HepG2 (cell line): Measurements from ENCODE around the gene NECTIN2. TPM values are rescaled to one million over a fixed set of nuclear protein-coding genes. Genes with fewer than 3 reads are reported as not detected.

Experiments used
- KLF12 ChIP-seq: sonication (generic); formaldehyde crosslinking; IDR thresholded peaks from 2 replicates; pipeline ENCODE4 v1.4.0; 2020; ENCODE audit warnings: missing genetic modification reagents, borderline replicate concordance
- MIER3 ChIP-seq: IDR thresholded peaks from 2 replicates; pipeline ENCODE4 v1.6.1; 2016; ENCODE audit warnings: missing compliant biosample characterization, borderline replicate concordance
- NR2F6 ChIP-seq, 2 experiments: IDR thresholded peaks; 2 replicates each; pipeline ENCODE4 v1.6.1; 2016; ENCODE audit warnings: antibody characterized with exemption in 1 of 2, mild to moderate bottlenecking in 1 of 2
- SMAD1 ChIP-seq: sonication (generic); formaldehyde crosslinking; IDR thresholded peaks from 2 replicates; pipeline ENCODE4 v1.4.0; 2020; ENCODE audit warnings: missing genetic modification reagents, low read depth, mild to moderate bottlenecking, borderline replicate concordance
- SNRNP70 ChIP-seq: fragments of 200-400 bp; formaldehyde crosslinking; IDR thresholded peaks from 2 replicates; pipeline ENCODE4 v1.6.1; 2017; ENCODE audit warnings: mild to moderate bottlenecking, low read depth, low read length, moderate library complexity
- TOPORS ChIP-seq: sonication (generic); formaldehyde crosslinking; IDR thresholded peaks from 2 replicates; pipeline ENCODE4 v1.8.0; 2023; ENCODE audit warnings: mild to moderate bottlenecking, missing genetic modification reagents
- ZKSCAN8 ChIP-seq: IDR thresholded peaks from 2 replicates; pipeline ENCODE4 v1.6.1; 2016; ENCODE audit warnings: borderline replicate concordance, missing genetic modification reagents, missing compliant biosample characterization
- ZNF225 ChIP-seq: sonication (generic); formaldehyde crosslinking; IDR thresholded peaks from 2 replicates; pipeline ENCODE4 v1.4.0; 2020; ENCODE audit warnings: mild to moderate bottlenecking, missing genetic modification reagents
- ZNF468 ChIP-seq: sonication (generic); formaldehyde crosslinking; IDR thresholded peaks from 2 replicates; pipeline ENCODE4 v1.8.0; 2022; ENCODE audit warnings: mild to moderate bottlenecking, moderate library complexity, missing genetic modification reagents
- polyA plus RNA-seq, 8 experiments: library from polyadenylated mRNA; depleted of rRNA in 3 of 8; stranded (reverse) in 7 of 8; unstranded in 1 of 8; fragments of >200 nt; fragmentation: Illumina TruSeq in 4 of 8; extraction: Trizol in 4 of 8; gene quantifications; 2 replicates each; pipeline versions ENCODE4 v1.2.1 to v1.2.3, GENCODE V29; 2011 to 2016; ENCODE audit warnings: low read depth in 4 of 8, missing spikeins in 1 of 8, mixed read lengths in 1 of 8; ENCODE audit not compliant: insufficient read depth in 1 of 8
- total RNA-seq, 5 experiments: library from RNA; depleted of rRNA; stranded (reverse); fragments of >200 nt; fragmentation: Illumina TruSeq; extraction: Trizol; gene quantifications; 2 replicates each; pipeline ENCODE4 v1.2.3, GENCODE V29; 2016; ENCODE audit warnings: low read depth in 1 of 5
- TF ChIP-seq, protein P1 (sequence below): sonication (generic); formaldehyde crosslinking; IDR thresholded peaks from 2 replicates; pipeline ENCODE4 v1.8.0; 2022; ENCODE audit warnings: missing genetic modification reagents, mild to moderate bottlenecking, moderate library complexity, borderline replicate concordance
- TF ChIP-seq, protein P2 (sequence below): sonication (generic); formaldehyde crosslinking; conservative IDR thresholded peaks from 2 replicates; pipeline ENCODE4 v1.4.0; 2020; ENCODE audit warnings: mild to moderate bottlenecking, missing genetic modification reagents, moderate library complexity
- TF ChIP-seq, protein P3 (sequence below): sonication (generic); formaldehyde crosslinking; IDR thresholded peaks from 2 replicates; pipeline ENCODE4 v1.8.1; 2022; ENCODE audit warnings: low read depth, mild to moderate bottlenecking, missing genetic modification reagents
- TF ChIP-seq, protein P4 (sequence below): sonication (generic); formaldehyde crosslinking; IDR thresholded peaks from 2 replicates; pipeline ENCODE4 v1.4.0; 2020; ENCODE audit warnings: missing genetic modification reagents
- TF ChIP-seq, protein P5 (sequence below): sonication (generic); formaldehyde crosslinking; IDR thresholded peaks from 2 replicates; pipeline ENCODE4 v1.5.0; 2020; ENCODE audit warnings: mild to moderate bottlenecking, missing genetic modification reagents

The NECTIN2 gene
- total and polyA plus RNA-seq, 2 of the 13 experiments (the other 11 are each of a cell fraction or from before 2014, with no cell fraction given), result 75.4 to 114 TPM

DNA sequence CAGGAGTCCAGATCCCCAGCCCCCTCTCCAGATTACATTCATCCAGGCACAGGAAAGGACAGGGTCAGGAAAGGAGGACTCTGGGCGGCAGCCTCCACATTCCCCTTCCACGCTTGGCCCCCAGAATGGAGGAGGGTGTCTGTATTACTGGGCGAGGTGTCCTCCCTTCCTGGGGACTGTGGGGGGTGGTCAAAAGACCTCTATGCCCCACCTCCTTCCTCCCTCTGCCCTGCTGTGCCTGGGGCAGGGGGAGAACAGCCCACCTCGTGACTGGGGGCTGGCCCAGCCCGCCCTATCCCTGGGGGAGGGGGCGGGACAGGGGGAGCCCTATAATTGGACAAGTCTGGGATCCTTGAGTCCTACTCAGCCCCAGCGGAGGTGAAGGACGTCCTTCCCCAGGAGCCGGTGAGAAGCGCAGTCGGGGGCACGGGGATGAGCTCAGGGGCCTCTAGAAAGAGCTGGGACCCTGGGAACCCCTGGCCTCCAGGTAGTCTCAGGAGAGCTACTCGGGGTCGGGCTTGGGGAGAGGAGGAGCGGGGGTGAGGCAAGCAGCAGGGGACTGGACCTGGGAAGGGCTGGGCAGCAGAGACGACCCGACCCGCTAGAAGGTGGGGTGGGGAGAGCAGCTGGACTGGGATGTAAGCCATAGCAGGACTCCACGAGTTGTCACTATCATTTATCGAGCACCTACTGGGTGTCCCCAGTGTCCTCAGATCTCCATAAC, 59.5 kb downstream of the NECTIN2 start, which contains the start of gene APOE (continued):
- TF ChIP-seq ZKSCAN8 (CRISPR knock-in tag) (no peak), KLF12 (CRISPR knock-in tag) (no peak), TOPORS (CRISPR knock-in tag) (0 out of 2 replicates have a peak, but pooled peaks have one; percentile 37), ZNF468 (no peak), SNRNP70 (no peak), SMAD1 (CRISPR knock-in tag) (peak; percentile 12; the same call in 1 of the 2 replicates), ZNF225 (CRISPR knock-in tag) (0 out of 2 replicates have a peak, but pooled peaks have one; percentile 68), MIER3 (CRISPR knock-in tag) (peak; percentile 26; the same call in 1 of the 2 replicates), NR2F6 (IDR thresholded peaks at IDR 0.05) (no peak; the same call in 1 of the 2 replicates), NR2F6 (CRISPR knock-in tag; IDR thresholded peaks at IDR 0.05) (peak; percentile 42; the same call in 1 of the 2 replicates)
- TF ChIP-seq, protein P1, sequence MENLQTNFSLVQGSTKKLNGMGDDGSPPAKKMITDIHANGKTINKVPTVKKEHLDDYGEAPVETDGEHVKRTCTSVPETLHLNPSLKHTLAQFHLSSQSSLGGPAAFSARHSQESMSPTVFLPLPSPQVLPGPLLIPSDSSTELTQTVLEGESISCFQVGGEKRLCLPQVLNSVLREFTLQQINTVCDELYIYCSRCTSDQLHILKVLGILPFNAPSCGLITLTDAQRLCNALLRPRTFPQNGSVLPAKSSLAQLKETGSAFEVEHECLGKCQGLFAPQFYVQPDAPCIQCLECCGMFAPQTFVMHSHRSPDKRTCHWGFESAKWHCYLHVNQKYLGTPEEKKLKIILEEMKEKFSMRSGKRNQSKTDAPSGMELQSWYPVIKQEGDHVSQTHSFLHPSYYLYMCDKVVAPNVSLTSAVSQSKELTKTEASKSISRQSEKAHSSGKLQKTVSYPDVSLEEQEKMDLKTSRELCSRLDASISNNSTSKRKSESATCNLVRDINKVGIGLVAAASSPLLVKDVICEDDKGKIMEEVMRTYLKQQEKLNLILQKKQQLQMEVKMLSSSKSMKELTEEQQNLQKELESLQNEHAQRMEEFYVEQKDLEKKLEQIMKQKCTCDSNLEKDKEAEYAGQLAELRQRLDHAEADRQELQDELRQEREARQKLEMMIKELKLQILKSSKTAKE (CRISPR knock-in tag), result peak; percentile 57; the same call in 1 of the 2 replicates
- TF ChIP-seq, protein P2, sequence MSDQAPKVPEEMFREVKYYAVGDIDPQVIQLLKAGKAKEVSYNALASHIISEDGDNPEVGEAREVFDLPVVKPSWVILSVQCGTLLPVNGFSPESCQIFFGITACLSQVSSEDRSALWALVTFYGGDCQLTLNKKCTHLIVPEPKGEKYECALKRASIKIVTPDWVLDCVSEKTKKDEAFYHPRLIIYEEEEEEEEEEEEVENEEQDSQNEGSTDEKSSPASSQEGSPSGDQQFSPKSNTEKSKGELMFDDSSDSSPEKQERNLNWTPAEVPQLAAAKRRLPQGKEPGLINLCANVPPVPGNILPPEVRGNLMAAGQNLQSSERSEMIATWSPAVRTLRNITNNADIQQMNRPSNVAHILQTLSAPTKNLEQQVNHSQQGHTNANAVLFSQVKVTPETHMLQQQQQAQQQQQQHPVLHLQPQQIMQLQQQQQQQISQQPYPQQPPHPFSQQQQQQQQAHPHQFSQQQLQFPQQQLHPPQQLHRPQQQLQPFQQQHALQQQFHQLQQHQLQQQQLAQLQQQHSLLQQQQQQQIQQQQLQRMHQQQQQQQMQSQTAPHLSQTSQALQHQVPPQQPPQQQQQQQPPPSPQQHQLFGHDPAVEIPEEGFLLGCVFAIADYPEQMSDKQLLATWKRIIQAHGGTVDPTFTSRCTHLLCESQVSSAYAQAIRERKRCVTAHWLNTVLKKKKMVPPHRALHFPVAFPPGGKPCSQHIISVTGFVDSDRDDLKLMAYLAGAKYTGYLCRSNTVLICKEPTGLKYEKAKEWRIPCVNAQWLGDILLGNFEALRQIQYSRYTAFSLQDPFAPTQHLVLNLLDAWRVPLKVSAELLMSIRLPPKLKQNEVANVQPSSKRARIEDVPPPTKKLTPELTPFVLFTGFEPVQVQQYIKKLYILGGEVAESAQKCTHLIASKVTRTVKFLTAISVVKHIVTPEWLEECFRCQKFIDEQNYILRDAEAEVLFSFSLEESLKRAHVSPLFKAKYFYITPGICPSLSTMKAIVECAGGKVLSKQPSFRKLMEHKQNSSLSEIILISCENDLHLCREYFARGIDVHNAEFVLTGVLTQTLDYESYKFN (CRISPR knock-in tag), result peak; percentile 69; the same call in 1 of the 2 replicates
- TF ChIP-seq, protein P3, sequence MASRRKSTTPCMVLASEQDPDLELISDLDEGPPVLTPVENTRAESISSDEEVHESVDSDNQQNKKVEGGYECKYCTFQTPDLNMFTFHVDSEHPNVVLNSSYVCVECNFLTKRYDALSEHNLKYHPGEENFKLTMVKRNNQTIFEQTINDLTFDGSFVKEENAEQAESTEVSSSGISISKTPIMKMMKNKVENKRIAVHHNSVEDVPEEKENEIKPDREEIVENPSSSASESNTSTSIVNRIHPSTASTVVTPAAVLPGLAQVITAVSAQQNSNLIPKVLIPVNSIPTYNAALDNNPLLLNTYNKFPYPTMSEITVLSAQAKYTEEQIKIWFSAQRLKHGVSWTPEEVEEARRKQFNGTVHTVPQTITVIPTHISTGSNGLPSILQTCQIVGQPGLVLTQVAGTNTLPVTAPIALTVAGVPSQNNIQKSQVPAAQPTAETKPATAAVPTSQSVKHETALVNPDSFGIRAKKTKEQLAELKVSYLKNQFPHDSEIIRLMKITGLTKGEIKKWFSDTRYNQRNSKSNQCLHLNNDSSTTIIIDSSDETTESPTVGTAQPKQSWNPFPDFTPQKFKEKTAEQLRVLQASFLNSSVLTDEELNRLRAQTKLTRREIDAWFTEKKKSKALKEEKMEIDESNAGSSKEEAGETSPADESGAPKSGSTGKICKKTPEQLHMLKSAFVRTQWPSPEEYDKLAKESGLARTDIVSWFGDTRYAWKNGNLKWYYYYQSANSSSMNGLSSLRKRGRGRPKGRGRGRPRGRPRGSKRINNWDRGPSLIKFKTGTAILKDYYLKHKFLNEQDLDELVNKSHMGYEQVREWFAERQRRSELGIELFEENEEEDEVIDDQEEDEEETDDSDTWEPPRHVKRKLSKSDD (CRISPR knock-in tag), result no peak
- TF ChIP-seq, protein P4, sequence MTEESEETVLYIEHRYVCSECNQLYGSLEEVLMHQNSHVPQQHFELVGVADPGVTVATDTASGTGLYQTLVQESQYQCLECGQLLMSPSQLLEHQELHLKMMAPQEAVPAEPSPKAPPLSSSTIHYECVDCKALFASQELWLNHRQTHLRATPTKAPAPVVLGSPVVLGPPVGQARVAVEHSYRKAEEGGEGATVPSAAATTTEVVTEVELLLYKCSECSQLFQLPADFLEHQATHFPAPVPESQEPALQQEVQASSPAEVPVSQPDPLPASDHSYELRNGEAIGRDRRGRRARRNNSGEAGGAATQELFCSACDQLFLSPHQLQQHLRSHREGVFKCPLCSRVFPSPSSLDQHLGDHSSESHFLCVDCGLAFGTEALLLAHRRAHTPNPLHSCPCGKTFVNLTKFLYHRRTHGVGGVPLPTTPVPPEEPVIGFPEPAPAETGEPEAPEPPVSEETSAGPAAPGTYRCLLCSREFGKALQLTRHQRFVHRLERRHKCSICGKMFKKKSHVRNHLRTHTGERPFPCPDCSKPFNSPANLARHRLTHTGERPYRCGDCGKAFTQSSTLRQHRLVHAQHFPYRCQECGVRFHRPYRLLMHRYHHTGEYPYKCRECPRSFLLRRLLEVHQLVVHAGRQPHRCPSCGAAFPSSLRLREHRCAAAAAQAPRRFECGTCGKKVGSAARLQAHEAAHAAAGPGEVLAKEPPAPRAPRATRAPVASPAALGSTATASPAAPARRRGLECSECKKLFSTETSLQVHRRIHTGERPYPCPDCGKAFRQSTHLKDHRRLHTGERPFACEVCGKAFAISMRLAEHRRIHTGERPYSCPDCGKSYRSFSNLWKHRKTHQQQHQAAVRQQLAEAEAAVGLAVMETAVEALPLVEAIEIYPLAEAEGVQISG (CRISPR knock-in tag), result no peak; the same call in 1 of the 2 replicates
- TF ChIP-seq, protein P5, sequence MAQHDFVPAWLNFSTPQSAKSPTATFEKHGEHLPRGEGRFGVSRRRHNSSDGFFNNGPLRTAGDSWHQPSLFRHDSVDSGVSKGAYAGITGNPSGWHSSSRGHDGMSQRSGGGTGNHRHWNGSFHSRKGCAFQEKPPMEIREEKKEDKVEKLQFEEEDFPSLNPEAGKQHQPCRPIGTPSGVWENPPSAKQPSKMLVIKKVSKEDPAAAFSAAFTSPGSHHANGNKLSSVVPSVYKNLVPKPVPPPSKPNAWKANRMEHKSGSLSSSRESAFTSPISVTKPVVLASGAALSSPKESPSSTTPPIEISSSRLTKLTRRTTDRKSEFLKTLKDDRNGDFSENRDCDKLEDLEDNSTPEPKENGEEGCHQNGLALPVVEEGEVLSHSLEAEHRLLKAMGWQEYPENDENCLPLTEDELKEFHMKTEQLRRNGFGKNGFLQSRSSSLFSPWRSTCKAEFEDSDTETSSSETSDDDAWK (CRISPR knock-in tag), result no peak
